Umbilical cord (tissue), 2 donors: Measurements from ENCODE around the gene KIF23. TPM values are rescaled to one million over a fixed set of nuclear protein-coding genes. Genes with fewer than 3 reads are reported as not detected.
A peak's percentile ranks its signal among the peaks of the same experiment; 100 is the strongest.

Source experiments
- DNase-seq: peaks from one replicate; pipeline ENCODE4 v3.0.0-alpha.2; 2015; ENCODE audit warnings: low spot score
- total RNA-seq: library from RNA; depleted of rRNA; stranded (reverse); fragments of >200 nt; gene quantifications from one replicate; pipeline ENCODE4 v1.2.3, GENCODE V29; 2014; ENCODE audit warnings: low replicate concordance; ENCODE audit not compliant: insufficient read depth

KIF23 gene
- total RNA-seq, 1 donor from 2014 or later = 17.6 TPM

DNA sequence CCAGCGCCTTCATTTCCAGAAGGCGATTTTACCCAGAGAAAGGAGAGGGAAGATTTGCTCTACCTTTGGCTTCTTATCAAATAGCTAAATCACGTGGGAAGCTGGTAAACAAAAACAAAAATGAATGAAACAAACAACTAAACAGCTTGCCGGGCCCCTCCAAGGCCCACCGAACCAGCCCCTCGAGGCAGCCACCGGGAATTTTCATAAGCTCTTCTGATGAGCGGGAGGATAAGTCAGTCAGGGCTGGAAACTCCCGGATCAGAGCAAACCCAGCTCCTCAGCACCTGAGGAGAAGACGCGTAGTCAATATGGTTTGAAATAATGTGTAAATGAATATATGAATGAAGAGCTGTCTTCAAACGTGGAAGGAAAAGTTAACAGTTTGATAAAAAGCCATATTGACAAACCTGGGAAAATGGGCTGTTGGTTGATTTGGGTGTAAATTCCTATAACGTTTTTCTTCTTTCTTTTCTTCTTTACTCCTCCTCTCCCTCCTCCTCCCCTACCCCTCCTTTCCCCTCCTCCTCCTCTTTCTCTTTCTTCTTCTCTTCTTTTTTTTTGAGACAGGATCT is 49.1 kb downstream of the KIF23 start:
- no peak for DNase-seq

DNA sequence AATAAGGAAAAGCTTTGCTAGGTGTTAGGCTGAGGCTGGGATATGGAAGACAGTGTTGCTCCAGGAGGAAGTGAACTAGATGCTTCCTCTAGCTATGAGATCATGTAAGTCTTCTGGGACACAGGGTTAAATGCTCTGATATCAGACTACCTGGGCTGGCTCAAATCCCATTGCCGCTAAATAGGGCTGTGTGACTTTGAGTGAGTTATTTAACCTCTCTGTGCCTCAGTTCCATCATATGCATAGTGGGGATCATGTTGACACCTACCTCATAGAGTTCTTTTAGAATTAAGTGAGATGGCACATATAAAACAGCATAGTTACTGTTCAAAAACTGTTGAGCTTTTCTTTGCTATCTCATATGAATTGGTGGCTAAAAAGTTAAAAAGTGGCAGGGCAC is 51.1 kb downstream of the KIF23 start:
- no peak for DNase-seq

DNA sequence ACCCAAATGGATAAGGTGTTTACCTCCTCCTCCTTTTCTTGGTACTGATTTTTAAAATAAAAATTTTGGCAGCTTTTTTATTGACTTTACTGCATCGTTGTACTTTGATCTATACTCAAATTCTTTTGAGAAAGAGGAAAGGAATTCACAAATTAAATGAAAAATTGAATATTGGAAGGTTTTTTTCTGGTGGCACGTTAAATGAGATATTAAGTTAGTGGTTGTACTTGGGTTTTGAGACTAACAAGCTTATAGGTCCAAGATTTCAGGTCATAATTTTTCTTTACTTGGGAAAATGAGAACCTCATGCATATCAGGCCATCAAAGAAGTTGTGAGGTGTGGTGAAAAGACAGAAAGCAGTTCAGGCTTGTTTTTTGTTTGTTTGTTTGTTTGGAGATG is 52.6 kb downstream of the KIF23 start:
- no peak for DNase-seq

DNA sequence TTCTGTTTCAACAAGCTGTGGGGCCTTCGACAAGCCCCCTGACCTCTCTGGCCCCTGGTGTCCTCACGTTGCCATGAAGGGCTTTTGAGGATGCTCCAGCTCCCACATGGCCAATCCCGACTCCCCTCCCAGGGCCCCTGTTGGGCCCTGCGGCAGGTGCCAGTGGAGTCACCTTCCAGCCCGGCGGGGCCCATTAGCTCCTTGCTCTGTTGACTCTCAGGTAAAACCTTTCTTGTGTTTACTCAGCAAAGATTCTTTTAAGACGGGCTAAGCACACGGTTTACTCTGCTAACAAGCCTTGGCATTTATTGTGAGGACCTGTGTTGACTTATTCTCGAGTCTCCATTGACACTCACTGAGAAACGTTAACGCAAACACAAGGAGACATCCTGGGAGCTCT is 53.5 kb downstream of the KIF23 start:
- DNase-seq = no peak

DNA sequence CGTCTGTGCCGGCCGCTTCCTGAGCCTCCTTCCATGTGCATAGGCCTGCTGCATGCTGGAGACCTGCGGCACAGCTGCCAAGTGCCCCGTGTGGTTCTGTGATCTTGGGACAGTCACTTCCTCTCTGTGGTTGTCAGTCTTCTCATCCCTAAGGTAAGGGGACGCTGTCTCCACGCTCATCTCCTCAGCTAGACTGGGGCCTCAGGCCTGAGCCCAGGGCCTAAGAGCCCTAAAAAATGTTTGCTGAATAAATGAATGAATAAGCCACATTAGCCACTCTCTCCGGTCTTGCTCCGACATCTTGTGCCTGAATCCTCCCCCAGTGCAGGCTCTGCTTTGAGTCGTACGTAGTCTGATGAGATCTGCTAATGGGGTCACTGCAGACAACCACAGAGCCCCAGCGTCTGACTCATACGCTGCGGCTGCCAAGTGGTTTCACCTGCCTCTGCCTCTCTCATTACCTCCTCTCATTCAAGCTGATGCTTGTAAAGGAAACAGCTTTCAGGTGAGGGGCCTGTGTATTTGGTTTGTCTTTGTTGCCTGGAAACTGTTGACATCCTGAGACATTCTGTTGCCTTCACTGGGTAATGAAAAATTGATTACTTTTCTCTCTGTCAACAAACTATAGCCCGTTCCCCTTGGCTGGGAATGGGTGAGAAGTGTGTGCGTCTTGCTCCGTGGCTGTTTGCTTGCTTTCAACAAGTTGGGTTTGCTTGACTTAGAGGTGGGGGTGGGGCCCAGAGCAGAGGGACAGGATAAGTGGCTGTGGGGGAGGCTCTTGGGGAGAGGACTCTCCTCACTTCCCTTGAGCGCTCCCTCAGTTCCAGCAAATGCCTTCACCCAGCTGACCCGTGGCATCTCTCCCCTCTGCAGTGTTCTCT is 54.3 kb downstream of the KIF23 start:
- DNase-seq = peak; percentile 76

DNA sequence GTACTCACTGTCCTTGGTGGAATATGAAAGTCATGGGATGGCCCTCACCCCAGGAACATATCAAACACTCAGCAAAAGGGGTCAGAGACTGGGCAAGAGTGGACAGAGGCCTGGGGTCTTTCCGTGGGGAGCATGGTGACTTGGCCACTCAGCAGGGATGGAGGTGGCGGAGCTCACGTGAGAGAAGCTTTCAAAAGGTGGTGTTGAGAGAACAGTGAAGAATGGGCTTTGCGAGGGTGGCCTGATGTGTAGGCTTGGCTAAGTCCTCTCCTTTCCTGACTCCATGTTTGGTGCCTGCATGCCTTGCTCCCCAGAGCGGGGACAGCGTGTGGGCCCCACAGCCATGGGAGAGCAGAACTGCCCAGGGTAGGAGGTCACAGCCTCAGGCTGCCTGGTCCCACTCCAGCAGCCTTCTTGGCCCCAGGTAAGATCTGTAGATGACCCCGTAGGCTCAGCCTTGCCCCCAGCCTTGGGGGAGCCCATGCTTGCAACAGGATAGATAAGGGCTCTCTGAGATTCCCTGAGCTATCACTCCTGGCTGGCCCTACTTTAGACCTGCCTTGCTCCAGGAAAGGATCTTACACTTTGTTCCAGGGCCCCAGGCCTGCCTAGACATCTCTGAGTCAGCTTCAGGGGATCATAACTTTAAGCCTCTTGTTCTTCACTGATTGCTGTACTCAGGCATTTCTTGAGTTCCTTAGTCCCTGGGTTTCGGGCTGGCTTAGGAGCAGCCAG is 55.5 kb downstream of the KIF23 start:
- DNase-seq = peak; percentile 97

DNA sequence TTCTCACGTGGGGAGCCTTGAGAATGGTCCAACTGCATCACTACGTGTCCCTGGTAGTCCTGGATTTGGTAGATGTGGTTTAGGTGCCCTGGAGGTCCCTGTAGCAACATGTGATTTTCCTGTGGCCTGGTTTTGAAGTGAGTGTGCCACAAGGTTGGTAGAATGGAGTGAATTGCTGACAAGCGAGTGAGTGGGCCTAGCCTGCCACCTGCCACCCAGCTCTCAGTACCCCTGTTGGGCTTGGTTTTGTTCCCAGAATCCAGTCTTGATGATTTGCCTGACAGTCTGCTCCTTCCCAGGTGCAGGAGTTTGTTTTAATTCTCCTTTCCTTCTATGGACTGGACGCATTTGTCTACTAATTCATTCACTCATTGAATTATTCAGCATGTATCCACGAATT is 57.9 kb downstream of the KIF23 start:
- DNase-seq = no peak

DNA sequence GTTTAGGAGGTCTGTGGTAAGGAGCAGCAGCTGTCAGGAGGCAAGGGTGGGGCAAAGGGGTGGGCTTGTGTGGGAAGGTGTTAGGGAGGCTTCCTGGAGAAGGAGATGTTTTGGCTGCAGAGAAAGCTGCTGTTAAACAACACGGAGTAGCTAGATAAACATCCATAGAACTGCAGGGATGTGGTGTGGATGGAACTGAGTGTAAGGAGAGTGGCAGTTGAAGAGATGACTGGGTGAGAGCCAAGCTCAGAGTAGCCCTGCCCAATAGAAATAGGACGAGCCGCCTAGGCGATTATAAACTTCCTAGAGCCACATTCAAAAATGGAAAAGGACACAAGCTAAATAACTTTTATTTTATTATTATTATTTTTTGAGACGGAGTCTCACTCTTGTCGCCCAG is 58.4 kb downstream of the KIF23 start:
- no peak for DNase-seq

DNA sequence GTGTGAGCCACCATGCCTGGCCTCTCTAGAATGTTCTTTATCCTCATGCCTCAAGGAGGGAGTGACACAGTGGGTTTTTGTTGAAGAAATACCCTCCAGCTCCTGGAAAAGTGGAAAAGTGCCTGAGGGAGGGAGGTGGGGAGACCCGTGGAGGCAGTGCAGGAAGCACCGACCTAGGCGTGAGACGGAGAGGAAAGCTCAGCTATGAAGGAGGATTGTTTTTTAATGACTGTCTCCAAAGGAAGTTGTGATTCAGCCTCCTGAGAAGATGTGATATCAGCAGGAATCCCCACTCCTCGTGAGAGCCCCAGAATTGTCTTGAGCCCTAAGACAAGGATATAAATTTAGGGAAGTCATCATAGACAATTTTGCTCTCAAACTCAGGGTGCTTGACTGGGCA is 60.1 kb downstream of the KIF23 start:
- DNase-seq = no peak

DNA sequence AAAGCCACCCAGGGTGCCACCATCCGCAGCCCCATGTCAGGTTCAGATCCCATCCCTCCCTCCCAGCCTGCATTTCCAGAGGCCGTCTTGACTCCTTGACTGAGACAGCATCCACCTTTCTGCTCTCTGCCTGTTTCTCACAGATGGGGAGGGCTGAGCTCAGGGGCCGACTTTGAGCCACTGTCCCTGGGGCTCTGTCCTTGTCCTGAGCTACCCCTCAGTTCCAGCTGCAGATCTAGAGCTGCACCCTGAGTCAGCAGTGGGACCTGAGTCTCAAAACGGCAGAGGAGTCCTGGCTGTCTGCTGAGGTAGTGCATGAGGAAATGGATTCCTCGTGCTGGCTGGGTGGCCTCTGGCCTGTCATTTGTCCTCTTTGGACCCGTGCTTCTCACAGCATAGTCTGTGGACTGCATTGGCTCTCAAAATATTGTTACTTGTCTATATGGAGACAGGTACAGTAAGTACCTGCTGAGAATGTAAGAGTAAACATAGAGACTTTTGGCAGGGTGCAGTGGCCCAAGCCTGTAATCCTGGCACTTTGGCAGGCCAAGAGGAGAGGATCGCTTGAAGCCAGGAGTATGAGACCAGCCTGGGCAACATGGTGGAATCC is 60.8 kb downstream of the KIF23 start:
- no peak for DNase-seq

DNA sequence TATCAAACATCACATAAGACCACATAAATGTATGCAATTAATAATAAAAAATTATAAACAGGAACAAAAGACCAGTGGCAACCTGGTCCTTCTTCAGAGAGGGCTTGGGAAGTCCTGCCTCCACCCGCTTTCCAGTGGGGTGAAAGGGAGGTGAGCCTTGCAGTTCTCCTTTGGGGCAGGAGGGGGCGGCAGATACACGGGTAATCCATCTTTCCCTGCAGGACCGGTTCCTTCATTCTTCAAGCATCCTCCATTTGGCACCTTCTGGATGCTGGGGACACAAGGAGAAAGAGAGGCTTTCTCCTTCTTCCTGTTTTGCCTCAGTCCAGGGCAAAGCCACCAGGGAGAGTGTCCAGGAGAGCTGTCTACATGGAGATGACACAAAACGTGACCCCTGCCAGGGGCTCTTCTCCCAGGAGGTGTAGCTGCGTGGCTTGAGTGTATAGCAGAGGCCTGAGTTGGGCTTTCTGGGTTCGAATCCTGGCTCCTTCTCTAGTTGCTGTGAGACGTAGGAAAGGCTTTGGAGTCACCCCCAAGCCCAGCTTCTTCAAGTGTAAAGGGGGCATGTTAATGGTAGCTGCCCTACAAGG is 61.7 kb downstream of the KIF23 start:
- peak; percentile 84 for DNase-seq

DNA sequence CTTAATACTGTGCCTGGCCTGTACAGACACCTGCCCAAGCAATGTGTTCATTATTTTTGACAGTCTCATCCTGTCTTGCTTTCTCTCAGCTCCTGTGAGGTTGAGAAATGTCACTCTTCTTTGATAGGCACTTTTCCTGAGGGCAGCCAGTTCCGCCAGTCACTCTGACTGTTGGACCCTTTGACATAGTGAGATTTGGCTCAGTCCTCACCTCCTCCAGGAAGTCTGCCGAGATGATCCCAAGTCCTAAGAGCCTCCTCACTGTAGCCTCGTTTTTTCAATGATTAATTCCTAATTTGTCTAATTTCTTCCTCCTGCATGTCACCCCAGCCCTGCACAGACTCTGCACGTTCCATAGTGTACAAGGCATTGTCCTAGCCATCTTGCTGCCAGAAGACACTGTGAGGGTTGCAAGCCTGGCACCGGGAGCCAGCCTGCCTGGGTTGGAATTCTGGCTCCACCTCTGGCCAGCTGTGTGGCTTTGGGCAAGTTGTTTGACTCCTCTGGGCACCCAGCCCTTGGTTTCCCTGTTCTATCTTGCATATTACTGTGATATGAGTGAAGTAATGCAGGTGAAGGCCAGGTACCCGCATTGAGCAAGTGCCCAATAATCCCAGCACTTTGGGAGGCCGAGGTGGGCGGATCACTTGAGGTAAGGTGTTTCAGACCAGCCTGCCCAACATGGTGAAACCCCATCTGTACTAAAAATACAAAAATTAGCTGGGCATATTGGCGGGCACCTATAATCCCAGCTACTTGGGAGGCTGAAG is 62.7 kb downstream of the KIF23 start:
- DNase-seq = no peak

DNA sequence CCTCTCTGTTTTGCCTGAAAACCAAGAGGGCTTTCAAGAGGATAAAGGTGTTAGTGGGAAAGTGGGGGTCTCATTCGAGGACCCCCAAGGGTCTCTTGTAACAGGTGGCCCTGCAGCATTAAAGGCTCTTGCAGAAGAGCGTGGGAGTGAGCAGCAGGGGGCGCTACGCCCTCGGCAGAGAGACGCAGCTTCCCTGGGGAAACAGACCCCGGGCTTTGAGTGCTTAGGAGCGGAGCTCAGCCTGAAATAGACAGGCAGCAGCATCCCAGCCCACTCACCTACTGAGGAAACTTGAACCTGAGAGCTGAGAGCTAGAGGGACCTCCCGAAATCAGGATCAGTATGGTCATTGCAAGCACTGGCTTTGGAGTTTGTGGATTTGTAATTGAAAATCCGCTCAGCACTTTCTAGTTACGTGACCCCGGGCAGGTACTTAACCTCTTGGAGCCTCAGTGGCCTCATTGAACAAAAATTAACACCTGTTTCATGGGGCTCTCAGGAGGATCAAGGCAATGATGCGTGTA is 64.2 kb downstream of the KIF23 start:
- DNase-seq = peak; percentile 61

DNA sequence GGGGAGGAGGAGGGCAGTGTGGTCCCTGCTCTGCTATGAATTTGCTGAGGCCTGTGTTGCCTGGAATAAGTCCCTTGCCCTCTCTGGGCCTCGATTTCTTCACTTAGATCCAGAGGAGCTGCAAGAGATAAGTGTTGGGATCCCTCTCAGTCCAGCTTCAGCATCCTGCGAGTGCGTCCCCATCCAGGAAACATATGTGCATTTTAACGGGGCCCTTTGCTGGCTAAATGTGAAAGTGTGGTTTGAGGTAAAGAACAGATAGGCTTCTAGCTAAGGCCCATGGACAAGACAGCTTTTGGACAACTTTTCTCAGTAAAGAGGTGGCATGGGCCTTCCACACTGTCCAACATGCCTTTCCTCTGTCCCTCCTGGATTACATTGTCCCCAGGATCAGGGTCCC is 64.9 kb downstream of the KIF23 start:
- DNase-seq = no peak

DNA sequence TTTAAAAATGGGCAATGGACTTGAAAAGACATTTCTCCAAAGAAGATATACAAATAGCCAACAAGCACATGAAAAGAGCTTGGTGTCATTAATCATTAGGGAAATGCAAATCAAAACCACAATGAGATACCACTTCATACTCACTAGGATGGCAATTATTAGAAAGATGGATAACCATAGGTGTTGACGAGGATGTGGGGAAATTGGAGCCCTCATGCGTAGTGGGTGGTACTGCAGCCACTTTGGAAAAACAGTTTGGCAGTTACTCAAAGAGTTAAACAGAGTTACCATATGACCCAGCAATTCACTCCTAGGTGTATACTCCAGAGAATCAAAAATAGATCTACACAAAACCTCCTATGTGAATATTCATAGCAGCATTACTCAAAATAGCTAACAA is 65.8 kb downstream of the KIF23 start:
- no peak for DNase-seq

DNA sequence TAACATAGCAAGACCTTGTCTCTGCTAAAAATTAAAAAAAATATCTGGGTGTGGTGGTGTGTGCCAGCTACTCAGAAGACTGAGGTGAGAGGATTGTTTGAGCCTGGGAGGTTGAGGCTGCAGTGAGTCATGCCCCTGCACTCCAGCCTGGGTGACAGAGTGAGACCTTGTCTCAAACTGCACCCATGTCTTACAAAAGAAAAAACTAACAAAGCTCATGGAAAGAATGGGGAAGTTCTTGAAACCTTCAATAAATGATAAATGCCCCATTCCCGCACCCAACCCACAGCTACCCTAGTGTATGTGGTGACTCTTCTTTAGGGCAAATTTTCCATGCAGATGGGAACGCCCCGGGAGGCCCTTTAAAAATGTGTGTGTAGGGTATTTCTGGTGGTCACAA is 66.8 kb downstream of the KIF23 start:
- no peak for DNase-seq

DNA sequence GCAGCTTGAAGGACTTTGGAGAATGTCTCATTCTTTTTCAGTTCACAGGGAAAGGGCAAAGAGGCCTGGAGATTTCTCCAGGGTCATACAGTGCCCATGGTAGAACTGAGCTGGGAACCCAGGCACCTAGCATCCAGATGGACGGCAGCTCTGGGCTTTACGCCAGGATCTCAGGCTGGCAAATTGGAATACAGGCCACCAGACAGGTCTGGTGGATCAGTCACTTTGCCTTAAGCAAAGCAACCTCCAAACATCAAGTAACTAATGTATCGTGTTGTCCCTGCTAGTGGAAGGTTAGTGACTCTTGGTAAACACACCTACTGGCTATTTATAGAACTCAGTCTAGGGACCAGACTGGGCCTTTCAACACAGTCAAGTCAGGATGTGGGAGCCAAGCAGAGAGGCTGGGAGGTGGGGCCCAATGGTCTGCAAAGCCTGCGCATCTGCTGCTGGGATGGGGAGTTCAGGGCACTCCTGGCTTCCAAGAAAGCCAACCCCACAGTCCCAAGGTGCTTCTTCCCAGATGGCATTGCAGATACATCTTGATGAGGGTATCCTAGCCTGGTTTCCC is 68.6 kb downstream of the KIF23 start:
- no peak for DNase-seq

DNA sequence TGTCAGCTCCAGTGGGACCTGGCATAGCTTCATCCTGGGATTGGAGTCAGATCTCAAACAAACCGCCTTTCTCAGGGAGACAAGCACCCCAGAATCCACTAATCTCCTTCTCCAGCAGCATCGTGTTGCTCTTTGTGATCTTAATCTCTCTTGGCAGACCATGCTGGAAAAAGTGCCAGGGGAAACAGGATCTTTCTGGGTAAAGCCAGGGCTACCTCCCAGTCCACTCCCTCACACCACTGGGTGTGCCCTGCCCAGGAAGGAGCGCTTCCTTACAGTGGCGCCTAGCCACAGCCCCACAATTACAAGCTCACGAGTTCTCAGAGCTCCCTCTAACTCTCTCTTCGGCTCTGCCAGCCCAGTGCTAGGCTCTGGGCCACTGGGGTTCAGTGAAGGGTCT is 70.7 kb downstream of the KIF23 start:
- DNase-seq = no peak

DNA sequence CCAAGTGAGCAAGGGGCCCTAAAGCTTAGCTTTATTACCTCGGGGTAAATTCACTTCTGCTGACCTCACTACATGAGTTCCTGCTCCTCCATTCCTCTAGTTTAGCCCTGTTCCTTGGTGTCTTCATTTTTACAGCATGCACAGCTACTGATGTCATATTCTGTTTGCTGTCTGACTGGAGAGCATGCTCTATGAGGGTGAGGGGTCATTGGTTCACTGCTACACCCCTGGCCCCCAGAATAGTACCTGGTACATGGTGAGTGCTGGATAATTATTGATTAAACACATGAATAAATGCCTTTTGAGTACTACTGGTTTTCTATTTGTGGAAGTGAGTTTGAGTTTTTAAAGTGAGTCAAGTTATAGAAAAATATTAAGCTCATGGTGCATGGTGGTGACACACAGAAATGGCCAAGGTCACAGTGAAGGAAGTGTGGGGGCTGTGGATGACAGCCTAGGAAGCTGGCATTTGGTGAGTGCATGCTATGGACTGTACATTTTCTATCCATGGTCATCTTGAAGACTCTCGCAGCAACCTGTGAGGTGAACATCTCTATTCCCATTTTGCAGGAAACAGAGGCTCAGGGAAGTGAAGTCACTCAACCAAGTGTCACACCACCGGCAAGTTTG is 72.4 kb downstream of the KIF23 start:
- no peak for DNase-seq

DNA sequence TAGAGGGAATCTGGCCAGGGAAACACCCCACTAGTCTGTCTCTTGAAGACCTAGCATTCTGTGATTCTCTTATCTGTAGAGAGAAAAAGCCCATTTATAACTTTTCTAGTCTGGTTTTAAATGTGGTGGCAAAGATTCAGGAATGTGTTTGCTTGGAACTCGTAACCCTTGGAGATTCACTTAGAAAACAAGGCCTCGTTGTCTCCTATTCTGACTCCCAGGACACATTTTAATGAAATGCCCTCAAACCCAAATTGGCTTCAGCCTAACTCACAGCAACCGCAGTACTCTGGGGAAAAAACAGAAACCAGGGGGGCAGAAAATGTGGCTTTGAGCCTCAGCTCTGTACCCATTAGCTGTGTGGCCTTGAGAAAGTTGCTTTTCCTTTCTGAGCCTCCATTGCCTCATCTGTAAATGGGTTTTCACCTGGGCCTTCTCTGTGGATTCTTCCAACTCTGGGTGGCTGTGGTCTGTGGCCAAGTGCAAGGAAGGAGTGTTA is 75.0 kb downstream of the KIF23 start:
- DNase-seq = peak; percentile 93
